ENCODE results near the gene SPEN. TPM values are rescaled to one million over a fixed set of nuclear protein-coding genes. Genes with fewer than 3 reads are reported as not detected.

Gene SPEN
- total and polyA plus RNA-seq, 4 donors = 10.7 to 82.3 (median 36.8) TPM

GRCh38 chr1:15952317-15953258, 105.1 kb downstream of the SPEN start:
- no peak overlapping the region for H3K9ac ChIP-seq (ENCODE audit: insufficient read depth in 1 of 2, low read length in 2 of 2)
- no peaks in the 10 kb centered on the region for H3K27me3 ChIP-seq (ENCODE audit: control insufficient read depth in 3 of 3, insufficient read depth in 3 of 3, low read length in 2 of 3)
- no peak for DNase-seq
- peak overlapping the region in 1 of 2 donors; percentile 71 for H3K27ac ChIP-seq (ENCODE audit: low read depth in 1 of 2, low read length in 1 of 2)
- WGBS, 2 donors = 59 to 74% methylated on average over 27 of the region's 27 CpGs
- TF ChIP-seq CTCF (IDR thresholded peaks at IDR 0.05; ENCODE audit: control extremely low read depth, extremely low read depth) = no peak
- no peak overlapping the region for H3K4me3 ChIP-seq
- no peaks in the 10 kb centered on the region for H3K9me3 ChIP-seq (ENCODE audit: control insufficient read depth in 4 of 4, insufficient read depth in 3 of 4, low read length in 3 of 4)
- ATAC-seq (ENCODE audit: insufficient read depth, low FRiP score) = no peak
- H3K4me1 ChIP-seq (ENCODE audit: control insufficient read depth in 5 of 5, insufficient read depth in 5 of 5, low read length in 5 of 5) = peaks cover 14 to 54% (median 29%) of the 10 kb centered on the region in 5 donors
- peaks cover 0 to 10% (median 4%) of the 10 kb centered on the region in 4 donors for H3K36me3 ChIP-seq (ENCODE audit: control insufficient read depth in 4 of 4, insufficient read depth in 4 of 4, low read length in 4 of 4)

DNA sequence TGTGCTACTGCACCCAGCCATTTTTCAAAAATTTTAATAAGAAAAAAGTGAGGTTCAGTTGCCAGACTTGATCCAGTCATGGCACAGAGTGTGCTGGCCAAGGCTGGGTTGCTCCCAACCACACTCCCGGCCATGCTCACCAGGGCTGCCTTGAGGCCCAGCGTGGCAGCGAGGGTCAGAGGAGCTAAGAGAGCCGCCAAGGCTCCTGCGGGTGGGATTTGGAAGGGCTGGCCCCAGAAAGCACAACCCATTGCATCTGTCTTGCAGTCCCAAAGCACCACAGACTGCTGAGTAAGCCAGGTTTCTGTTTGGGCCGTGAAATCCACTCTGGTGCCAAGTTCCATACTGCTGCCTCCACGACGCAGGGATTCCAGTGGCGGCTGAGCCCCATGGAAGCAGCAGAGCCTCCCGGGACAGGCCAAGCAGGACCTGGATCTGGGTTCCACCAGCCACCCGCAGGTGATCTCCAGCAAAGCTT, 105.8 kb downstream of the SPEN start:
- 85 to 86% methylated on average over 11 of the region's 11 CpGs for WGBS, 2 donors

GRCh38 chr1:15953791-15954241, 106.3 kb downstream of the SPEN start:
- 17 to 37% methylated on average over 1 of the region's 1 CpG for WGBS, 2 donors
- no peak for TF ChIP-seq CTCF (IDR thresholded peaks at IDR 0.05; ENCODE audit: control extremely low read depth, extremely low read depth)
- ATAC-seq (ENCODE audit: insufficient read depth, low FRiP score) (no peak), DNase-seq (no peak)
- H3K4me3 ChIP-seq = no peak overlapping the region
- no peaks in the 10 kb centered on the region for H3K27me3 ChIP-seq (ENCODE audit: control insufficient read depth in 3 of 3, insufficient read depth in 3 of 3, low read length in 2 of 3)
- peaks cover 14 to 50% (median 29%) of the 10 kb centered on the region in 5 donors for H3K4me1 ChIP-seq (ENCODE audit: control insufficient read depth in 5 of 5, insufficient read depth in 5 of 5, low read length in 5 of 5)
- H3K9ac ChIP-seq (ENCODE audit: insufficient read depth in 1 of 2, low read length in 2 of 2) = no peak overlapping the region
- H3K9me3 ChIP-seq (ENCODE audit: control insufficient read depth in 4 of 4, insufficient read depth in 3 of 4, low read length in 3 of 4) = no peaks in the 10 kb centered on the region
- peaks cover 0 to 5% (median 2%) of the 10 kb centered on the region in 4 donors for H3K36me3 ChIP-seq (ENCODE audit: control insufficient read depth in 4 of 4, insufficient read depth in 4 of 4, low read length in 4 of 4)
- peak overlapping the region in 1 of 2 donors; percentile 71 for H3K27ac ChIP-seq (ENCODE audit: low read depth in 1 of 2, low read length in 1 of 2)

More for the DNA sequence above, 105.8 kb downstream of the SPEN start:
- Histone ChIP-seq H3K27me3 (ENCODE audit: control insufficient read depth in 3 of 3, insufficient read depth in 3 of 3, low read length in 2 of 3) (no peaks in the 10 kb centered on the region), H3K9me3 (ENCODE audit: control insufficient read depth in 4 of 4, insufficient read depth in 3 of 4, low read length in 3 of 4) (no peaks in the 10 kb centered on the region), H3K4me3 (no peak overlapping the region), H3K27ac (ENCODE audit: low read depth in 1 of 2, low read length in 1 of 2) (peak overlapping the region in 1 of 2 donors; percentile 71), H3K4me1 (ENCODE audit: control insufficient read depth in 5 of 5, insufficient read depth in 5 of 5, low read length in 5 of 5) (peaks cover 14 to 49% (median 29%) of the 10 kb centered on the region in 5 donors), H3K36me3 (ENCODE audit: control insufficient read depth in 4 of 4, insufficient read depth in 4 of 4, low read length in 4 of 4) (peaks cover 0 to 5% (median 2%) of the 10 kb centered on the region in 4 donors), H3K9ac (ENCODE audit: insufficient read depth in 1 of 2, low read length in 2 of 2) (no peak overlapping the region)
- no peak for TF ChIP-seq CTCF (IDR thresholded peaks at IDR 0.05; ENCODE audit: control extremely low read depth, extremely low read depth)
- ATAC-seq (ENCODE audit: insufficient read depth, low FRiP score) (no peak), DNase-seq (no peak)

Measured in lung (tissue), 12 donors.